Right lobe of liver (tissue), 4 donors: ENCODE data around the gene C17orf113.

Experiments
- CTCF ChIP-seq, 4 donors: fragments of 200-600 bp in 3 of 4; fragments of 450-650 bp in 1 of 4; IDR thresholded peaks; one replicate each; pipeline versions ENCODE4 v1.5.1 to v1.8.0; 2016 to 2022; ENCODE audit warnings: antibody characterized with exemption in 4 of 4, mild to moderate bottlenecking in 2 of 4
- POLR2A ChIP-seq: fragments of 450-650 bp; IDR thresholded peaks from one replicate; pipeline ENCODE4 v1.6.1; 2017; ENCODE audit warnings: antibody characterized with exemption, mild to moderate bottlenecking
- donor health status: DM: no; HTN: no; CAD: no.
- donor health status: DM: no; HTN: no; CAD: no.
- donor health status: DM: no; HTN: yes; CAD: no.

GRCh38 chr17:42025191-42025579 lies 25.2 kb downstream of the C17orf113 start:
- no peak for TF ChIP-seq CTCF (IDR thresholded peaks at IDR 0.05)
- no peak for TF ChIP-seq POLR2A
